GM04504 (cell line): ENCODE results near the gene MAPRE2.
"Not testable (repeated sequence)": the region's sequence is repeated elsewhere in the genome, so short reads cannot be mapped to it uniquely, and the experiment has no call there.

ENCODE experiments used
- DNase-seq: peaks from one replicate; pipeline ENCODE4 v3.0.0-alpha.2; 2012; ENCODE audit warnings: low read depth

The MAPRE2 gene

DNA sequence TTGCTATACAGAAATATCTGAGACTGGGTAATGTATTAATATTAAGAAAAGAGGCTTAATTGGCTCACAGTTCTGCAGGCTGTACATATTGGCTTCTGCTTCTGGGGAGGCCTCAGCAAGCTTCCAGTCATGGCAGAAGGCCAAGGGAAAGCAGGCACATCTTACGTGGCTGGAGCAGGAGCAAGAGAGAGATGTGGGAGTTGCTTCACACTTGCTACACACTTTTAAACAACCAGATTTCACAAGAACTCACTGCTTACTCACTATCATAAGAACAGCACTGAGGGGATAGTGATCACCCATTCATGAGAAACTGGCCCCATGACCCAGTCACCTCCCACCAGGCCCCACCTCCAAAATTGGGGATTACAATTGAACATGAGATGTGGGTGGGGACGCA is 50.6 kb downstream of the MAPRE2 start:
- no peak for DNase-seq

DNA sequence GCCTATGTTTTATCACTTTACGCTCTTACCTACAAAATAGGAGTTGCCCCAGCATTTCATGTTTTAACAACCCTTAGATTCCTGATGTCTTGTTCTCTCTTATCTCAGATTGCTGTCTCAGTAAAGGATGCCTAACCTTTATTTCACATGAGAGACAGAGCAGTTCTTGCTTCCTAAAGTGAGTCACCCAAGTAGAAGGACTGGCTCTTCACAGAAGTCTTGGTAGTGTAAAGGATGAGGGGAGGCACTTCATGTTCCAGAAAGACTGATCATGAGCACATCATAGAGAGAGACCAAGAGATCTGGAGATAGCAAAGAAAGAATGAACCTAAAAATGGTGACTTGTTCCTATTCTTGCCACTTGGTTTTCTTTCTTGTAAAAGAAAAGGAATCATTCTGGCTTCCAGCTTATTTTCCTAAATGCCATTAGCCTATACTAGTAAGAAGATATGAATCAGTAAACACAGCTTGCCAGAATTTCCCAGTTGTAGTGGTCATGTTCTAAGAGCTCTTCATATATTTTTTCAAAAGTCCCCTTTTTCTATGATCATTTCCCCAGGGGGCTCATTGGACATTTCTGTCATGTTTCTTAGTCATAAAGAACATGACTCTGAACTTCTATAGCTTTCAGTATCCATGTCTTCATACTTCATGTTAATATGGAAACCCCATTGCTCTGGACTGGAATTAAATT is 54.9 kb downstream of the MAPRE2 start:
- DNase-seq = no peak

- no peak for DNase-seq
Observed at GRCh38 chr18:35096677-35097011, 55.4 kb downstream of the MAPRE2 start.

DNA sequence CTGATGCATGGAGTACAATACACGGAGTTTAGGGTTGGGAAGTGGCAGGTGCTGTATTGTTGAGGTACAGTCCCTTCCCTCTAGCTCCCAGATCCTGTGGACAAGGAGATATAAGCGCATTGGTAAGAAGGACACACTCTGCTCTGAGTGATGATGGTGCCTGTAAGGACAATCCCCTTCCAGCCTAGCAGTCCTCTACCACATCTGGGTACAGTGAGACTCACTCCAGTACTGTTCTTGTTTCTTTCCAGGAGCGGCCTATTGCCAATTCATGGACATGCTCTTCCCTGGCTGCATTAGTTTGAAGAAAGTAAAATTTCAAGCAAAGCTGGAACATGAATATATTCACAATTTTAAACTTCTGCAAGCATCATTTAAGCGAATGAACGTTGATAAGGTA is 56.0 kb downstream of the MAPRE2 start:
- no peak for DNase-seq

DNA sequence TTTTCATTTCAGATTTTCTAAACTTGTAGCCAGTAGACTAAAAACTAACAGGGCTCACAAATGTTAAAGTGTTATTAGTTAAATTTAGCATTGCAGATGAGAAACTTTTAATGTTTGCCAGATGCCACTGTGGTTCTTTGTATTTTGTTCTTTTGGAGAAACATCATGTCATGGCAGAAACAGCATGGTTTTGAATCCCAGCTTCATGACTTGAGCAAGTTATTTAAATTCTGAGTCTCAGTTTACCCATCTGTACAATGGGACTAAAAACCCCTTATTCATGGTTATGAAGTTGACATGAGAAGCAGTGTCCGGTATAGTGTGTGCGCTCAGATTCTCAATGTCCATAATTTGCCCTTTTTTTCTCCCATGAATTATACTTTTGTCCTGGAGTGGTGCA is 56.5 kb downstream of the MAPRE2 start:
- no peak for DNase-seq

GRCh38 chr18:35099911-35100310 is 58.7 kb downstream of the MAPRE2 start:
- DNase-seq = no peak

- no peak for DNase-seq
Observed at GRCh38 chr18:35104391-35105051, 63.3 kb downstream of the MAPRE2 start.

GRCh38 chr18:35106013-35106844 is 65.0 kb downstream of the MAPRE2 start:
- DNase-seq = no peak

- no peak for DNase-seq
Observed at GRCh38 chr18:35106845-35107148, 65.6 kb downstream of the MAPRE2 start.

DNA sequence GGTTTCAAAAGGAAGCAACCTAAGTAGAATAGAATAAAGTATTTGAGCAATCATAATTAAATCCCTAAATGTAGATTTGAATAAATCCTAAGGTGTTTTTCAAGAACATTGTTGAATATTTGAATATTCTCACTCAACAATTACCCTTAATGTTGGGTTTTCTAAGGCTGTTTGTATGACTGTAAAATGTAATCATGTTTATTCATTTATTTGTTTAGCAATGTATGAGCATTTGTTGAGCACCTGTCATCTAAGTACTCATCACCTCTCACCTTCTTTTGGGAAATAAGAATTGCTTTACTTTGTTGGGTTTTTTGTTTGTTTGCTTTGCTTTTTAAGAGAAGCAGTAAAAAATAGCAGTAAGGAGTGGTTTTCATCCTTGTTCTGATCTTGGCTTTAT is 66.0 kb downstream of the MAPRE2 start:
- DNase-seq = no peak

- not testable (repeated sequence) for DNase-seq
Observed at GRCh38 chr18:35108088-35108487, 66.9 kb downstream of the MAPRE2 start.

- no peak for DNase-seq
Observed at GRCh38 chr18:35110059-35110458, 68.8 kb downstream of the MAPRE2 start.

GRCh38 chr18:35110554-35111485 is 69.6 kb downstream of the MAPRE2 start:
- DNase-seq = no peak

DNA sequence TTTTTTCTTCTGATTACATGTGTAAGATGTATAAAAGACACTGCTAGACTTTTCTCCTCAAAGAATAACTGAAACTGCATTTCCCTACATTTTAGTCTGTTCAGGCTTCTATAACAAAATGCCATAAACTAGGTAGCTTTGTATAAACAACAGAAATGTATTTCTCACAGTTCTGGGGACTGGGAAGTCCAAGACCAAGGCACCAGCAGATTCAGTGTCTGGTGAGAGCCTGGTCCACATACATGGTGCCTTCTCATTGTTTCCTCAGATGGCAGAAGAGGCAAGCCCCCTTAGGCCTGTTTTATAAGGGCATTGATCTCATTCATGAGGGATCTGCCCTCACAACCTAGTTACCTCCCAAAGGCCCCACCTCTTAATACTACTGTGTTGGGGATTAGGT is 71.5 kb downstream of the MAPRE2 start:
- no peak for DNase-seq

DNA sequence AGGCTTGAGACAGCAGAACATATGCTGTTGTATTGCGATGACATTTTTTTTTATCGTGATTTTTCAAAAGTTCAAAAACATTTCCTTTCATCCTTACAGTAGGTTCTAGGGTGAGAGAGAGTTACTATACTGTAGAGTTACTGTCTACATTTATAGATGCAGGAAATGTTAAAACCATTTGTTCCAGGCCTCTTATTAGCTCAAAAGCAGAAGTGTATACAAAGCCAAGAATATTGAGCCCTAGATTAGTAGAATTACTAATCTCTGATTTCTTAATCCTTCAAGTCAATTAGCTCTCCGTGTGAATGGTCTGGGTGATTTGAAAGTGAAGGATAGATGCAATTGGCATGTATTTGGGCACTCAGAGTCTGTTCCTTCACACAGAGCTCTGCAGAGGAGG is 73.1 kb downstream of the MAPRE2 start:
- no peak for DNase-seq

- DNase-seq = no peak
Observed at GRCh38 chr18:35116784-35117318, 75.6 kb downstream of the MAPRE2 start.

- DNase-seq = no peak
Observed at GRCh38 chr18:35117372-35117771, 76.2 kb downstream of the MAPRE2 start.

DNA sequence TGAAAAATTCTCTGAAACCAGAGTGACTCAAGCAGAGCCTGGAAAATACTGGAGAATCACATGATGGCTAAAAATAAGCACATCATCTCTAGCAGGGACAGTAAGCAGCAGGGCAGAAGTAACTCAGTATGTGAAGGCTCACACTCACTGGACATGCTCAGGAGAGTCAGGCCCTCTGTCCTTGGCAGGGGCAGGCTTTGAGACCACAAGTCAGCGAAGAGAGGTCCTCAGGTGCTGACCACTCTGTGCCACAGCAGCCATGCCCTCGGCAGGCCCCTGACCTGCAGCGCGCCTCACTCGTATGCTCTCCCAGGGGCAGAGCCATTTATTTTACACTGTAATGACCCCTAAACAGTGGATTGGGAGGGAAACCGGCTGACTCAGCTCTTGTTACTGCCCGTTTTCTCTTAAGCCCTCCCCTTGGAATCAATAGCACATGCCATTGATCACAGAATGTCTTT is 76.8 kb downstream of the MAPRE2 start:
- peak; percentile 44 for DNase-seq

DNA sequence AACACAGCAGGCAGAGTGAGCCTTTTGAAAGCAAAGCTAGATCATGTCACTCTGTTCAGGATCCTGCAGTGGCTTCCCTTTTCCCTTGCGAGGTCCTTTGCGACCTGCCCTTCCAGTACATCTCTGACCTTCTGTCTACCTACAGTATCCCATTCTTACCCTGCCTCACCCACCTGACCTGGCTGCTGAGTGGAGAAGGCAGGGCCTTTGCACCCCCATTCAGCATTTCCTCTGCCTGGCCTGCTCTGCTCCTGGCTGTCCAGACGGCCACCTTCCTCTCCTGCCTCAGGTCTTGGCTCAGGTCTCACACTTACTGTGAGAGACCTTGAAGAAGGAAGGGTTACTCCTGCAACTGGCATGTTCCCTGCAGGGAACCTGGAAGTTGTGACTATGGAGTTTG is 77.4 kb downstream of the MAPRE2 start:
- no peak for DNase-seq

- no peak for DNase-seq
Observed at GRCh38 chr18:35121038-35121437, 79.8 kb downstream of the MAPRE2 start.

- DNase-seq = no peak
Observed at GRCh38 chr18:35121531-35121930, 80.3 kb downstream of the MAPRE2 start.
